ENCODE measurements around the gene TTC28. TPM values are rescaled to one million over a fixed set of nuclear protein-coding genes. Genes with fewer than 3 reads are reported as not detected.

Gene TTC28
- total RNA-seq, 1 donor from 2014 or later: 13.5 TPM

DNA sequence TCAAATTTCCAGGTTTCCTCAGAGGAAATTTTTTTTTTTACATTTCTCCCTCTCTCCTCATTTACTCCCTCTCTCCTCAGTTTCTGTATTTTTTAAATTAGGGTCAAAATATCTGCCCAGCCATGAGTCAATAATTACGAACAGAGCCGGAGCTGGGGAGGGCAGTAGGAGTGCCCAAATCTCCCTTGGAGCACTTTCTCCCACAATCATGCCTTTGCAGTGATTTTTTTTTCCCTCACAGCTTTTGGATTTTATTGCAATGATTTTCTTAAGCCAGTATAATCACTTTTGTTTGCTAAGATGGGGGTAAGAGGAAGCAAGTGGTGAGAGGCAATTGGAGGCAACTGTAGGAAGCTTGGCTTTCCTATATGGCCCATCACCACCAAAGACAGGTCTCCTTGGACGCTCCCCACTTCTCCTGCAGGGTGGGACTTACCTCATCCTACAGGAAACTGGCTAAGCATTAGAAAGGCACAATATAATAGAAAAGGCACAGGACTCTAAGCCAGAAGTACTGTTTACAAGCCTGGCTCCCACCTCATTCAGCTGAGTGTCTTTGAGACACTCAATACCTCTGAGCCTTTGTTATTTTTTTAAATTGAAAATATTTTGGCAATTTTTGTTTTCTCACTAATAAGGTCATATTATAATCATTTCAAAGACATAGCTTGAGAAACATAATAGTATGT, 568.0 kb downstream of the TTC28 start:
- TF ChIP-seq, protein P1, sequence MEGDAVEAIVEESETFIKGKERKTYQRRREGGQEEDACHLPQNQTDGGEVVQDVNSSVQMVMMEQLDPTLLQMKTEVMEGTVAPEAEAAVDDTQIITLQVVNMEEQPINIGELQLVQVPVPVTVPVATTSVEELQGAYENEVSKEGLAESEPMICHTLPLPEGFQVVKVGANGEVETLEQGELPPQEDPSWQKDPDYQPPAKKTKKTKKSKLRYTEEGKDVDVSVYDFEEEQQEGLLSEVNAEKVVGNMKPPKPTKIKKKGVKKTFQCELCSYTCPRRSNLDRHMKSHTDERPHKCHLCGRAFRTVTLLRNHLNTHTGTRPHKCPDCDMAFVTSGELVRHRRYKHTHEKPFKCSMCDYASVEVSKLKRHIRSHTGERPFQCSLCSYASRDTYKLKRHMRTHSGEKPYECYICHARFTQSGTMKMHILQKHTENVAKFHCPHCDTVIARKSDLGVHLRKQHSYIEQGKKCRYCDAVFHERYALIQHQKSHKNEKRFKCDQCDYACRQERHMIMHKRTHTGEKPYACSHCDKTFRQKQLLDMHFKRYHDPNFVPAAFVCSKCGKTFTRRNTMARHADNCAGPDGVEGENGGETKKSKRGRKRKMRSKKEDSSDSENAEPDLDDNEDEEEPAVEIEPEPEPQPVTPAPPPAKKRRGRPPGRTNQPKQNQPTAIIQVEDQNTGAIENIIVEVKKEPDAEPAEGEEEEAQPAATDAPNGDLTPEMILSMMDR (IDR thresholded peaks at IDR 0.05; ENCODE audit: insufficient read depth, low read length, poor library complexity, severe bottlenecking): no peak
- H3K27me3 ChIP-seq (ENCODE audit: control insufficient read depth, insufficient read depth, low read length): no peaks in the 10 kb centered on the region
- H3K36me3 ChIP-seq (ENCODE audit: control insufficient read depth, insufficient read depth, low read length): no peaks in the 10 kb centered on the region
- no peak overlapping the region for H3K4me3 ChIP-seq (ENCODE audit: low read depth, low read length)
- no peak for DNase-seq (ENCODE audit: low read depth)

DNA sequence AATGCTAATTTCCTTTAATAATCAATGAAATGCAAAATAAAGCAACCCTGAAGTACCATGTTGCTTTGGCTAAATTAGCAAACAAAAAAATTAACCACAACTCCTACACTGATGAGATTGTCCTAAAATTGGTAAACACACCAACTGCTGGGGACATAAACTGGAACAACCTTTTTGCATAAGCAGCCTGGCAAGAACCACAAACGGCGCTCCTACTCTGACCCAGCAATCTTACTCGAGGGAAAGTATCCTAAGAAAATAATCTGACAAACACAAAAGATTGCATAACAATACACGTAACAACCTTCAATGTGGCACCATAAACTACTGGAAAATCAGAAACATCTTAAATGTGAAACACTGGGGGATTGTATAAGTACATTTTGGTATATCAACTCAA, 570.8 kb downstream of the TTC28 start:
- no peak for DNase-seq (ENCODE audit: low read depth)
- TF ChIP-seq, protein P1 (IDR thresholded peaks at IDR 0.05; ENCODE audit: insufficient read depth, low read length, poor library complexity, severe bottlenecking): no peak
- H3K36me3 ChIP-seq (ENCODE audit: control insufficient read depth, insufficient read depth, low read length): no peaks in the 10 kb centered on the region
- no peaks in the 10 kb centered on the region for H3K27me3 ChIP-seq (ENCODE audit: control insufficient read depth, insufficient read depth, low read length)
- H3K4me3 ChIP-seq (ENCODE audit: low read depth, low read length): no peak overlapping the region

DNA sequence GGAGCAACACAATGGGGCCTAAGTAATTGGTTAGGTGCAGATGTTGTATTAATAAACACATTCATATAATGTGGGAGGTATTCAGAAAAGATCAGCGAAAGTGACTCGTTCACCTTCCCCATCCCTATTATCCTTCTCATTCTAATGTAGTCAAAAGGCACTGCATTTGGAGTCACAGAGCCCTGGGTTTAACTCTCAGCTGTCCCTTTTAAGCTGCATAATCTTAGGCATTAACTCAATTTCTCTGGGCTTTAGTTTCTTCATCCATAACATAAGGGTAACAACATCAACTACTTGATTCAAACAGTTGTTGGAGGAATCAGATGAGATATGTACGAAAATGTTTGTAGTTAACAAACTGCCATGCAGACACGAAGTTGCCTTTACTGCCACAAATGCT, 573.0 kb downstream of the TTC28 start:
- no peaks in the 10 kb centered on the region for H3K27me3 ChIP-seq (ENCODE audit: control insufficient read depth, insufficient read depth, low read length)
- DNase-seq (ENCODE audit: low read depth): no peak
- TF ChIP-seq, protein P1 (IDR thresholded peaks at IDR 0.05; ENCODE audit: insufficient read depth, low read length, poor library complexity, severe bottlenecking): no peak
- H3K4me3 ChIP-seq (ENCODE audit: low read depth, low read length): no peak overlapping the region
- H3K36me3 ChIP-seq (ENCODE audit: control insufficient read depth, insufficient read depth, low read length): no peaks in the 10 kb centered on the region

DNA sequence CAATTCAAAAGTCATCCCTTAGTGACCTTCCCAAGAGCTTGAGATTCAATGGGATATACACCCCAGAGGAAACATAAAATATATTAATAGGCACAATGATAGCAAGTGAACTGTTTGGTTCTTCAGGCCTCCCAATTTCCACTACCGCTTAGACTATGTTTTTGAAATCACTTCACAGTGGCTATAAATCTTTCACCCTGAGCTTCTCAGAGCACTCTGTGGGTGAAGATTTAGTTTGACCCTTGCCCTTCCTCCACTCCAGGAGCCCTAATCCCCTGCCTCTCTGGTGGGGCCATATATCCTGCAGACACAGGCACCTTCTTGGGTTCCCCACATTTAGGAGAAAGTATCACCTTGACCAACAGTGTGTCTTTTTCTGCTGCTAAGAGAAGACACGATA, 573.7 kb downstream of the TTC28 start:
- DNase-seq (ENCODE audit: low read depth): no peak
- Histone ChIP-seq H3K27me3 (ENCODE audit: control insufficient read depth, insufficient read depth, low read length) (no peaks in the 10 kb centered on the region), H3K36me3 (ENCODE audit: control insufficient read depth, insufficient read depth, low read length) (no peaks in the 10 kb centered on the region), H3K4me3 (ENCODE audit: low read depth, low read length) (no peak overlapping the region)
- TF ChIP-seq, protein P1 (IDR thresholded peaks at IDR 0.05; ENCODE audit: insufficient read depth, low read length, poor library complexity, severe bottlenecking): no peak

DNA sequence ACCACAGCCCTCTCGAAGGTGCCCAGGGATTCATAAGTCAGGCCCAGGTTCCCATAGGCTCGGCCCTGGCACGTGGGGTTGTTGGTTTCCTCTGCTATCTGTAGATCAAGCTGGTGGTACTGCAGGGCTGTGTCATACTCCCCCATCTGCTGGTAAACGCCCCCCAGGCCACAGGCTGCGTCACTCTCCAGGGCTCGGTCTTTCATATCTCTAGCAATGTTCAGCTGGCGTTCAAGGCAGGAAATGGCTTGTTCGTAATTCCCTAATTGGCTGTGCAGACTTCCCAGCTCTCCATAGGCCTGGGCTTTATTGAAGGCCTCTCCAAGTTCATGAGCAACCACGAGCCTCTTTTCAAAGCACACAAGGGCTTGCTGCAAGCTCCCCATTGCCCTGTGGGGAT, 574.2 kb downstream of the TTC28 start:
- Histone ChIP-seq H3K36me3 (ENCODE audit: control insufficient read depth, insufficient read depth, low read length) (no peaks in the 10 kb centered on the region), H3K4me3 (ENCODE audit: low read depth, low read length) (no peak overlapping the region), H3K27me3 (ENCODE audit: control insufficient read depth, insufficient read depth, low read length) (no peaks in the 10 kb centered on the region)
- TF ChIP-seq, protein P1 (IDR thresholded peaks at IDR 0.05; ENCODE audit: insufficient read depth, low read length, poor library complexity, severe bottlenecking): no peak
- DNase-seq (ENCODE audit: low read depth): no peak

DNA sequence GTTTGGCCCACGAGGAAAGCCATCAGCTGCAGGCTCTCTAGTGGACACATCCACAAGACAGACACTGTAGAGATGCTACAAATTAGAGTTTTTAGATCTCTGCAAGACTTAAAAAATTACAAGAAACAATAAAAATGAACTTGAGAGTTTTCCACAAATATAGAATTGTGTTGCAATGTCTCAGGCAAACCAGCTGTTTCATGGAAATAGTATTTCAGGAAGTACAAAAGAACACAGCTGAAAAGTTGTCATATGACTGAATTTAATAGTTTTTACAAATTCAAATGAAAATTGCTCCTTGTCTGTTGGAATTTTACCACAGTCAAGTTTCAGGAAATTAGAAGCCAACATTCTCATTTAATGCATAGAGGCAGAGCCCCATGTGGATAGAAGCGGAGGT, 576.0 kb downstream of the TTC28 start:
- Histone ChIP-seq H3K27me3 (ENCODE audit: control insufficient read depth, insufficient read depth, low read length) (no peaks in the 10 kb centered on the region), H3K36me3 (ENCODE audit: control insufficient read depth, insufficient read depth, low read length) (no peaks in the 10 kb centered on the region), H3K4me3 (ENCODE audit: low read depth, low read length) (no peak overlapping the region)
- DNase-seq (ENCODE audit: low read depth): no peak
- TF ChIP-seq, protein P1 (IDR thresholded peaks at IDR 0.05; ENCODE audit: insufficient read depth, low read length, poor library complexity, severe bottlenecking): no peak
